PC-9 (cell line): ENCODE data around the gene SEC14L1. TPM values are rescaled to one million over a fixed set of nuclear protein-coding genes. Genes with fewer than 3 reads are reported as not detected.

Source experiments
- BruUV-seq: library from RNA; stranded (reverse); fragments of 400-500 nt; replicated peaks from 2 replicates; lab custom pipeline; 2021; lab: Mats Ljungman, UMichigan
- CTCF ChIA-PET: fragments of 300-600 bp; sonication (Branson Sonifier 250); formaldehyde crosslinking; loops from one replicate; lab custom pipeline; 2022; ENCODE audit warnings: antibody characterized with exemption; lab: Charles Lee
- POLR2A ChIA-PET: fragments of 300-600 bp; sonication (Branson Sonifier 250); formaldehyde crosslinking; loops from one replicate; lab custom pipeline; 2022; ENCODE audit warnings: antibody characterized with exemption; ENCODE audit not compliant: unreplicated experiment; lab: Charles Lee
- DNase-seq, 2 experiments: peaks; one replicate each; pipeline versions ENCODE4 v3.0.0 to v3.0.0-alpha.2; 2015 to 2022; ENCODE audit warnings: mixed read lengths in 1 of 2
- H2AFZ ChIP-seq: fragments of 200-600 bp; sonication (generic); 2 replicates; pipeline ENCODE4 v1.8.1; 2017; ENCODE audit warnings: antibody characterized with exemption
- H3F3A ChIP-seq: fragments of 200-600 bp; sonication (generic); 2 replicates; pipeline ENCODE4 v1.8.1; 2017; ENCODE audit warnings: antibody characterized with exemption, mild to moderate bottlenecking, low read depth; ENCODE audit not compliant: insufficient read depth
- H3K27ac ChIP-seq: fragments of 200-600 bp; sonication (generic); 2 replicates; pipeline ENCODE4 v1.6.1; 2016; ENCODE audit warnings: mixed run types
- H3K27me3 ChIP-seq: fragments of 200-600 bp; sonication (generic); 2 replicates; pipeline ENCODE4 v1.6.1; 2016; ENCODE audit warnings: low read depth, mixed run types; ENCODE audit not compliant: insufficient read depth
- H3K36me3 ChIP-seq: fragments of 200-600 bp; sonication (generic); 2 replicates; pipeline ENCODE4 v1.6.1; 2016; ENCODE audit warnings: low read depth, mixed run types
- H3K4me1 ChIP-seq: fragments of 200-600 bp; sonication (generic); replicated peaks from 2 replicates; pipeline ENCODE4 v1.6.1; 2016; ENCODE audit warnings: mixed run types; ENCODE audit not compliant: insufficient read depth
- H3K4me2 ChIP-seq: fragments of 200-600 bp; sonication (generic); 2 replicates; pipeline ENCODE4 v1.6.1; 2017; ENCODE audit warnings: mixed run types
- H3K4me3 ChIP-seq: fragments of 200-600 bp; sonication (generic); 2 replicates; pipeline ENCODE4 v1.6.1; 2016; ENCODE audit warnings: mixed run types
- H3K79me2 ChIP-seq: fragments of 200-600 bp; sonication (generic); 2 replicates; pipeline ENCODE4 v1.6.1; 2017; ENCODE audit warnings: low read depth, mixed run types
- H3K9me2 ChIP-seq: fragments of 200-600 bp; sonication (generic); 2 replicates; pipeline ENCODE4 v1.8.1; 2017; ENCODE audit warnings: mild to moderate bottlenecking; ENCODE audit not compliant: insufficient read depth
- H3K9me3 ChIP-seq: fragments of 200-600 bp; sonication (generic); 2 replicates; pipeline ENCODE4 v1.8.1; 2016; ENCODE audit warnings: low read depth; ENCODE audit not compliant: insufficient read depth
- H4K20me1 ChIP-seq: fragments of 200-600 bp; sonication (generic); 2 replicates; pipeline ENCODE4 v1.8.1; 2017; ENCODE audit not compliant: insufficient read depth
- EZH2 ChIP-seq: fragments of 200-600 bp; sonication (generic); IDR thresholded peaks from 2 replicates; pipeline ENCODE4 v1.8.0; 2017; ENCODE audit warnings: antibody characterized with exemption, low read depth
- intact Hi-C: fragments of 100-400 bp; cut with micrococcal nuclease; formaldehyde crosslinking; loops from one replicate; pipeline ENCODE4 v1.10.0; 2022; ENCODE audit not compliant: unreplicated experiment
- total RNA-seq: library from RNA; stranded (reverse); gene quantifications from 2 replicates; pipeline ENCODE4 v1.2.3, GENCODE V29; 2021
- TF ChIP-seq, protein P1 (sequence below): fragments of 200-600 bp; sonication (generic); conservative IDR thresholded peaks from 2 replicates; pipeline ENCODE4 v1.6.1; 2017; ENCODE audit warnings: mixed run types, antibody characterized with exemption, mild to moderate bottlenecking, moderate library complexity

Gene SEC14L1
- total RNA-seq, 1 experiment from 2014 or later, result 83.1 TPM

- Histone ChIP-seq H3K27ac (no peak overlapping the region), H4K20me1 (no peaks in the 10 kb centered on the region), H3F3A (no peaks in the 10 kb centered on the region), H2AFZ (no peak overlapping the region), H3K79me2 (no peaks in the 10 kb centered on the region), H3K4me2 (no peak overlapping the region), H3K36me3 (no peaks in the 10 kb centered on the region), H3K4me1 (no peaks in the 10 kb centered on the region), H3K9me2 (no peaks in the 10 kb centered on the region), H3K27me3 (no peaks in the 10 kb centered on the region), H3K4me3 (no peak overlapping the region), H3K9me3 (no peaks in the 10 kb centered on the region)
- ChIA-PET CTCF (interaction anchor here (0.6 kb wide), 1 partner anchor 96 kb away, joined by 5 read pairs; no protein-coding TSS in a partner anchor), POLR2A (interaction anchor here (0.7 kb wide), 1 partner anchor 333 kb away, joined by 5 read pairs; no protein-coding TSS in a partner anchor)
- intact Hi-C loops, result no loop called here
- TSS peak; percentile 17 for BruUV-seq
- TF ChIP-seq, protein P1, sequence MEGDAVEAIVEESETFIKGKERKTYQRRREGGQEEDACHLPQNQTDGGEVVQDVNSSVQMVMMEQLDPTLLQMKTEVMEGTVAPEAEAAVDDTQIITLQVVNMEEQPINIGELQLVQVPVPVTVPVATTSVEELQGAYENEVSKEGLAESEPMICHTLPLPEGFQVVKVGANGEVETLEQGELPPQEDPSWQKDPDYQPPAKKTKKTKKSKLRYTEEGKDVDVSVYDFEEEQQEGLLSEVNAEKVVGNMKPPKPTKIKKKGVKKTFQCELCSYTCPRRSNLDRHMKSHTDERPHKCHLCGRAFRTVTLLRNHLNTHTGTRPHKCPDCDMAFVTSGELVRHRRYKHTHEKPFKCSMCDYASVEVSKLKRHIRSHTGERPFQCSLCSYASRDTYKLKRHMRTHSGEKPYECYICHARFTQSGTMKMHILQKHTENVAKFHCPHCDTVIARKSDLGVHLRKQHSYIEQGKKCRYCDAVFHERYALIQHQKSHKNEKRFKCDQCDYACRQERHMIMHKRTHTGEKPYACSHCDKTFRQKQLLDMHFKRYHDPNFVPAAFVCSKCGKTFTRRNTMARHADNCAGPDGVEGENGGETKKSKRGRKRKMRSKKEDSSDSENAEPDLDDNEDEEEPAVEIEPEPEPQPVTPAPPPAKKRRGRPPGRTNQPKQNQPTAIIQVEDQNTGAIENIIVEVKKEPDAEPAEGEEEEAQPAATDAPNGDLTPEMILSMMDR, result no peak
- TF ChIP-seq EZH2, result no peak
- no peak for DNase-seq
These were observed 50.5 kb downstream of the SEC14L1 start for GRCh38 chr17:77191244-77191643.

GRCh38 chr17:77193653-77194052 lies 52.9 kb downstream of the SEC14L1 start:
- no TSS peak for BruUV-seq
- TF ChIP-seq, protein P1, result no peak
- no peak for TF ChIP-seq EZH2
- H4K20me1 ChIP-seq, result no peaks in the 10 kb centered on the region
- H3K4me1 ChIP-seq, result no peaks in the 10 kb centered on the region
- H3K4me2 ChIP-seq, result no peak overlapping the region
- no peak overlapping the region for H3K4me3 ChIP-seq
- no peak overlapping the region for H2AFZ ChIP-seq
- POLR2A ChIA-PET, result no interaction called here
- no peak for DNase-seq
- H3K36me3 ChIP-seq, result peaks cover 8% of the 10 kb centered on the region; the same call in 1 of the 2 replicates
- H3K79me2 ChIP-seq, result no peaks in the 10 kb centered on the region
- H3K9me3 ChIP-seq, result no peaks in the 10 kb centered on the region
- no peaks in the 10 kb centered on the region for H3K9me2 ChIP-seq
- CTCF ChIA-PET, result no interaction called here
- H3F3A ChIP-seq, result 0 out of 2 replicates have a peak, but pooled peaks cover 2% of the 10 kb centered on the region
- no peaks in the 10 kb centered on the region for H3K27me3 ChIP-seq
- H3K27ac ChIP-seq, result no peak overlapping the region
- intact Hi-C loops, result no loop called here

DNA sequence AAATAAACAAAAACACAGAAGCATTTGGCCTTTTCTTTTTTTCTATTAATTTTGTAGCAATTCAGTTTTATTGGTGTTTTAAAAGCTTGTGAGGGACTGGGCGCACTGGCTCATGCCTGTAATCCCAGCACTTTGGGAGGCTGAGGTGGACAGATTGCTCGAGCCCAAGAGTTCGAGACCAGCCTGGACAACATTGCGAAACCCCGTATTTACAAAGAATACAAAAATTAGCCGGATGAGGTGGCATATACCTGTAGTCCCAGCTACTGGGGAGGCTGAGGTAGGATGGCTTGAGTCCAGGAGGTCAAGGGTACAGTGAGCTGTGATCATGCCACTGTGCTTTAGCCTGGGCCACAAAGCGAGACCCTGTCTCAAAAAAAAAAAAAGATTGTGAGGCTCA lies 53.4 kb downstream of the SEC14L1 start:
- Histone ChIP-seq H3K27me3 (no peaks in the 10 kb centered on the region), H3K9me3 (no peaks in the 10 kb centered on the region), H3K79me2 (no peaks in the 10 kb centered on the region), H3K4me2 (no peak overlapping the region), H4K20me1 (no peaks in the 10 kb centered on the region), H3K9me2 (no peaks in the 10 kb centered on the region), H3F3A (0 out of 2 replicates have a peak, but pooled peaks cover 2% of the 10 kb centered on the region), H3K4me1 (no peaks in the 10 kb centered on the region), H3K36me3 (peaks cover 8% of the 10 kb centered on the region; the same call in 1 of the 2 replicates), H3K27ac (no peak overlapping the region), H2AFZ (no peak overlapping the region), H3K4me3 (no peak overlapping the region)
- BruUV-seq, result no TSS peak
- ChIA-PET POLR2A (no interaction called here), CTCF (no interaction called here)
- DNase-seq, result no peak
- intact Hi-C loops, result no loop called here
- TF ChIP-seq, protein P1, result no peak
- TF ChIP-seq EZH2, result no peak
